ENCODE data around the gene TOMM20.

DNA sequence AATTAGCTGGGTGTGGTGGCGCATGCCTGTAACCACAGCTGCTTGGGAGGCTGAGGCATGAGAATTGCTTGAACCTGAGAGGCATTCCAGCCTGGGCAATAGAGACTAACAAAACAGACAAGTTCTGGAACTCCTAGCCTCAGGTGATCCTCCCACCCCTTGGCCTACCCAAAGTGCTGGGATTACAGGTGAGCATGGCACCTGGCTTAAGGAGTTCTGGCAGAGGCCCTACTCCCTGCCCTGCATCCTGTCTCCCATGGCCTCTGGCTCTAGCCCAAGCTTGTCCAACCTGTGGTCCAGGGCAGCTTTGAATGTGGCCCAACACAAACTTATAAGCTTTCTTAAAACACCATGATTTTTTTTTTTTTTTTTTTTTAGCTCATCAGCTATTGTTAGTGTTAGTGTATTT, 20.4 kb downstream of the TOMM20 start:
- TF ChIP-seq, protein P1, sequence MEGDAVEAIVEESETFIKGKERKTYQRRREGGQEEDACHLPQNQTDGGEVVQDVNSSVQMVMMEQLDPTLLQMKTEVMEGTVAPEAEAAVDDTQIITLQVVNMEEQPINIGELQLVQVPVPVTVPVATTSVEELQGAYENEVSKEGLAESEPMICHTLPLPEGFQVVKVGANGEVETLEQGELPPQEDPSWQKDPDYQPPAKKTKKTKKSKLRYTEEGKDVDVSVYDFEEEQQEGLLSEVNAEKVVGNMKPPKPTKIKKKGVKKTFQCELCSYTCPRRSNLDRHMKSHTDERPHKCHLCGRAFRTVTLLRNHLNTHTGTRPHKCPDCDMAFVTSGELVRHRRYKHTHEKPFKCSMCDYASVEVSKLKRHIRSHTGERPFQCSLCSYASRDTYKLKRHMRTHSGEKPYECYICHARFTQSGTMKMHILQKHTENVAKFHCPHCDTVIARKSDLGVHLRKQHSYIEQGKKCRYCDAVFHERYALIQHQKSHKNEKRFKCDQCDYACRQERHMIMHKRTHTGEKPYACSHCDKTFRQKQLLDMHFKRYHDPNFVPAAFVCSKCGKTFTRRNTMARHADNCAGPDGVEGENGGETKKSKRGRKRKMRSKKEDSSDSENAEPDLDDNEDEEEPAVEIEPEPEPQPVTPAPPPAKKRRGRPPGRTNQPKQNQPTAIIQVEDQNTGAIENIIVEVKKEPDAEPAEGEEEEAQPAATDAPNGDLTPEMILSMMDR (IDR thresholded peaks at IDR 0.05), result no peak
- TF ChIP-seq POLR2A (IDR thresholded peaks at IDR 0.05) (no peak), EP300 (IDR thresholded peaks at IDR 0.05) (no peak)

Data from suprapubic skin (tissue), 3 donors.